ENCODE measurements around the gene SERPINB13.

SERPINB13 gene

GRCh38 chr18:63588909-63589308 is 1.8 kb downstream of the SERPINB13 start:
- no peak for DNase-seq (ENCODE audit: low read depth, low spot score)
- H3K4me3 ChIP-seq (ENCODE audit: insufficient read length, low read depth), result no peak overlapping the region
- no peaks in the 10 kb centered on the region for H3K9me3 ChIP-seq (ENCODE audit: insufficient read depth, low read length)
- no peaks in the 10 kb centered on the region for H3K36me3 ChIP-seq (ENCODE audit: insufficient read depth, insufficient read length, low read length)
- TF ChIP-seq YY1 (IDR thresholded peaks at IDR 0.05; ENCODE audit: insufficient read depth, insufficient read length), result no peak
- TF ChIP-seq SUZ12 (IDR thresholded peaks at IDR 0.05; ENCODE audit: extremely low read depth, insufficient read depth, insufficient read length), result no peak
- no peak for TF ChIP-seq ZNF274 (IDR thresholded peaks at IDR 0.05; ENCODE audit: low read depth, low read length)
- H3K27me3 ChIP-seq (ENCODE audit: insufficient read depth, insufficient read length), result no peaks in the 10 kb centered on the region
- H3K9ac ChIP-seq (ENCODE audit: insufficient read length, low read depth), result no peak overlapping the region
- H3K4me1 ChIP-seq (ENCODE audit: insufficient read depth, insufficient read length), result no peaks in the 10 kb centered on the region

- Histone ChIP-seq H3K4me1 (ENCODE audit: insufficient read depth, insufficient read length) (no peaks in the 10 kb centered on the region), H3K36me3 (ENCODE audit: insufficient read depth, insufficient read length, low read length) (no peaks in the 10 kb centered on the region), H3K9me3 (ENCODE audit: insufficient read depth, low read length) (no peaks in the 10 kb centered on the region), H3K9ac (ENCODE audit: insufficient read length, low read depth) (no peak overlapping the region), H3K4me3 (ENCODE audit: insufficient read length, low read depth) (no peak overlapping the region), H3K27me3 (ENCODE audit: insufficient read depth, insufficient read length) (no peaks in the 10 kb centered on the region)
- DNase-seq (ENCODE audit: low read depth, low spot score), result no peak
- no peak for TF ChIP-seq YY1 (IDR thresholded peaks at IDR 0.05; ENCODE audit: insufficient read depth, insufficient read length)
- TF ChIP-seq ZNF274 (IDR thresholded peaks at IDR 0.05; ENCODE audit: low read depth, low read length), result no peak
Observed at GRCh38 chr18:63590373-63590772, 3.2 kb downstream of the SERPINB13 start.

- H3K9ac ChIP-seq (ENCODE audit: insufficient read length, low read depth), result no peak overlapping the region
- no peaks in the 10 kb centered on the region for H3K27me3 ChIP-seq (ENCODE audit: insufficient read depth, insufficient read length)
- no peaks in the 10 kb centered on the region for H3K36me3 ChIP-seq (ENCODE audit: insufficient read depth, insufficient read length, low read length)
- no peak for TF ChIP-seq YY1 (IDR thresholded peaks at IDR 0.05; ENCODE audit: insufficient read depth, insufficient read length)
- TF ChIP-seq ZNF274 (IDR thresholded peaks at IDR 0.05; ENCODE audit: low read depth, low read length), result no peak
- no peak for TF ChIP-seq SUZ12 (IDR thresholded peaks at IDR 0.05; ENCODE audit: extremely low read depth, insufficient read depth, insufficient read length)
- no peak overlapping the region for H3K4me3 ChIP-seq (ENCODE audit: insufficient read length, low read depth)
- H3K4me1 ChIP-seq (ENCODE audit: insufficient read depth, insufficient read length), result no peaks in the 10 kb centered on the region
- no peaks in the 10 kb centered on the region for H3K9me3 ChIP-seq (ENCODE audit: insufficient read depth, low read length)
- no peak for DNase-seq (ENCODE audit: low read depth, low spot score)
Observed at GRCh38 chr18:63590966-63591695, 4.0 kb downstream of the SERPINB13 start.

- Histone ChIP-seq H3K9ac (ENCODE audit: insufficient read length, low read depth) (no peak overlapping the region), H3K9me3 (ENCODE audit: insufficient read depth, low read length) (no peaks in the 10 kb centered on the region), H3K4me1 (ENCODE audit: insufficient read depth, insufficient read length) (no peaks in the 10 kb centered on the region), H3K27me3 (ENCODE audit: insufficient read depth, insufficient read length) (no peaks in the 10 kb centered on the region), H3K36me3 (ENCODE audit: insufficient read depth, insufficient read length, low read length) (no peaks in the 10 kb centered on the region), H3K4me3 (ENCODE audit: insufficient read length, low read depth) (no peak overlapping the region)
- DNase-seq (ENCODE audit: low read depth, low spot score), result no peak
- TF ChIP-seq YY1 (IDR thresholded peaks at IDR 0.05; ENCODE audit: insufficient read depth, insufficient read length), result no peak
- TF ChIP-seq ZNF274 (IDR thresholded peaks at IDR 0.05; ENCODE audit: low read depth, low read length), result no peak
- TF ChIP-seq SUZ12 (IDR thresholded peaks at IDR 0.05; ENCODE audit: extremely low read depth, insufficient read depth, insufficient read length), result no peak
Observed at GRCh38 chr18:63591725-63592124, 4.6 kb downstream of the SERPINB13 start.

GRCh38 chr18:63592471-63592870 is 5.3 kb downstream of the SERPINB13 start:
- H3K9me3 ChIP-seq (ENCODE audit: insufficient read depth, low read length), result no peaks in the 10 kb centered on the region
- DNase-seq (ENCODE audit: low read depth, low spot score), result no peak
- H3K9ac ChIP-seq (ENCODE audit: insufficient read length, low read depth), result no peak overlapping the region
- no peaks in the 10 kb centered on the region for H3K4me1 ChIP-seq (ENCODE audit: insufficient read depth, insufficient read length)
- no peak overlapping the region for H3K4me3 ChIP-seq (ENCODE audit: insufficient read length, low read depth)
- no peaks in the 10 kb centered on the region for H3K27me3 ChIP-seq (ENCODE audit: insufficient read depth, insufficient read length)
- no peaks in the 10 kb centered on the region for H3K36me3 ChIP-seq (ENCODE audit: insufficient read depth, insufficient read length, low read length)
- TF ChIP-seq YY1 (IDR thresholded peaks at IDR 0.05; ENCODE audit: insufficient read depth, insufficient read length), result no peak
- TF ChIP-seq SUZ12 (IDR thresholded peaks at IDR 0.05; ENCODE audit: extremely low read depth, insufficient read depth, insufficient read length), result no peak
- TF ChIP-seq ZNF274 (IDR thresholded peaks at IDR 0.05; ENCODE audit: low read depth, low read length), result no peak

- no peak for DNase-seq (ENCODE audit: low read depth, low spot score)
- H3K9ac ChIP-seq (ENCODE audit: insufficient read length, low read depth), result no peak overlapping the region
- H3K27me3 ChIP-seq (ENCODE audit: insufficient read depth, insufficient read length), result no peaks in the 10 kb centered on the region
- H3K9me3 ChIP-seq (ENCODE audit: insufficient read depth, low read length), result no peaks in the 10 kb centered on the region
- TF ChIP-seq SUZ12 (IDR thresholded peaks at IDR 0.05; ENCODE audit: extremely low read depth, insufficient read depth, insufficient read length) (no peak), ZNF274 (IDR thresholded peaks at IDR 0.05; ENCODE audit: low read depth, low read length) (no peak), YY1 (IDR thresholded peaks at IDR 0.05; ENCODE audit: insufficient read depth, insufficient read length) (no peak)
- no peaks in the 10 kb centered on the region for H3K36me3 ChIP-seq (ENCODE audit: insufficient read depth, insufficient read length, low read length)
- H3K4me3 ChIP-seq (ENCODE audit: insufficient read length, low read depth), result no peak overlapping the region
- H3K4me1 ChIP-seq (ENCODE audit: insufficient read depth, insufficient read length), result no peaks in the 10 kb centered on the region
Observed at GRCh38 chr18:63596964-63597363, 9.8 kb downstream of the SERPINB13 start.

- TF ChIP-seq YY1 (IDR thresholded peaks at IDR 0.05; ENCODE audit: insufficient read depth, insufficient read length) (no peak), ZNF274 (IDR thresholded peaks at IDR 0.05; ENCODE audit: low read depth, low read length) (no peak), SUZ12 (IDR thresholded peaks at IDR 0.05; ENCODE audit: extremely low read depth, insufficient read depth, insufficient read length) (no peak)
- H3K9me3 ChIP-seq (ENCODE audit: insufficient read depth, low read length), result no peaks in the 10 kb centered on the region
- H3K4me1 ChIP-seq (ENCODE audit: insufficient read depth, insufficient read length), result no peaks in the 10 kb centered on the region
Observed at GRCh38 chr18:63603355-63603754, 16.2 kb downstream of the SERPINB13 start.

More at GRCh38 chr18:63603355-63603754, 16.2 kb downstream of the SERPINB13 start:
- H3K4me3 ChIP-seq (ENCODE audit: insufficient read length, low read depth), result no peak overlapping the region
- H3K36me3 ChIP-seq (ENCODE audit: insufficient read depth, insufficient read length, low read length), result no peaks in the 10 kb centered on the region
- no peak for DNase-seq (ENCODE audit: low read depth, low spot score)
- H3K9ac ChIP-seq (ENCODE audit: insufficient read length, low read depth), result no peak overlapping the region
- no peaks in the 10 kb centered on the region for H3K27me3 ChIP-seq (ENCODE audit: insufficient read depth, insufficient read length)
